Mesenchymal stem cell (in vitro differentiated cells and primary cell): ENCODE data around the gene UNC13A.

Source experiments
- DNase-seq: peaks from one replicate; pipeline ENCODE4 v3.0.0-alpha.2; 2013
- H2AFZ ChIP-seq: one replicate; pipeline ENCODE4 v1.6.1; 2013; ENCODE audit warnings: low read depth, mild to moderate bottlenecking, control low read depth, inconsistent platforms, low read length, moderate library complexity
- H2AK5ac ChIP-seq: 2 replicates; pipeline ENCODE4 v1.6.1; 2013; ENCODE audit warnings: low read length, moderate library complexity, mild to moderate bottlenecking, inconsistent platforms; ENCODE audit not compliant: severe bottlenecking
- H2BK120ac ChIP-seq: one replicate; pipeline ENCODE4 v1.6.1; 2013; ENCODE audit warnings: low read depth, mild to moderate bottlenecking, inconsistent platforms, low read length, moderate library complexity
- H2BK12ac ChIP-seq, 2 experiments: one replicate each; pipeline ENCODE4 v1.6.1; 2013; ENCODE audit warnings: inconsistent platforms in 2 of 2, low read length in 2 of 2, mild to moderate bottlenecking in 2 of 2, moderate library complexity in 2 of 2, control low read depth in 1 of 2
- H2BK15ac ChIP-seq: one replicate; pipeline ENCODE4 v1.6.1; 2013; ENCODE audit warnings: mild to moderate bottlenecking, low read depth, inconsistent platforms; ENCODE audit not compliant: poor library complexity, severe bottlenecking
- H2BK5ac ChIP-seq: 2 replicates; pipeline ENCODE4 v1.6.1; 2013; ENCODE audit warnings: low read depth, mild to moderate bottlenecking, low read length, control low read depth, inconsistent platforms; ENCODE audit not compliant: poor library complexity, severe bottlenecking
- H3K14ac ChIP-seq, 2 experiments: one replicate each; pipeline ENCODE4 v1.6.1; 2013; ENCODE audit warnings: inconsistent platforms in 2 of 2, low read length in 2 of 2, control low read depth in 1 of 2, mild to moderate bottlenecking in 1 of 2, moderate library complexity in 1 of 2
- H3K18ac ChIP-seq, 2 experiments: one replicate each; pipeline ENCODE4 v1.6.1; 2013; ENCODE audit warnings: inconsistent platforms in 2 of 2, low read length in 2 of 2, control low read depth in 1 of 2, low read depth in 1 of 2, mild to moderate bottlenecking in 1 of 2
- H3K23ac ChIP-seq, 2 experiments: one replicate each; pipeline ENCODE4 v1.6.1; 2013; ENCODE audit warnings: inconsistent platforms in 2 of 2, low read length in 2 of 2, mild to moderate bottlenecking in 2 of 2, moderate library complexity in 2 of 2, control low read depth in 1 of 2
- H3K27ac ChIP-seq: 2 replicates; pipeline ENCODE4 v1.5.1; 2013; ENCODE audit warnings: mild to moderate bottlenecking, moderate library complexity, low read length, control low read depth, inconsistent platforms; ENCODE audit not compliant: poor library complexity, severe bottlenecking
- H3K27me3 ChIP-seq, 2 experiments: 2 replicates each; pipeline versions ENCODE4 v1.6.1 to v1.7.0; 2013; ENCODE audit warnings: low read length in 2 of 2, mild to moderate bottlenecking in 2 of 2, moderate library complexity in 2 of 2, control low read depth in 1 of 2, inconsistent platforms in 1 of 2; ENCODE audit not compliant: control insufficient read depth in 1 of 2, insufficient read depth in 1 of 2
- H3K36me3 ChIP-seq, 2 experiments: 2 replicates each; pipeline versions ENCODE4 v1.6.1 to v1.7.0; 2013; ENCODE audit warnings: low read length in 2 of 2, control low read depth in 1 of 2, inconsistent platforms in 1 of 2, low read depth in 1 of 2, mild to moderate bottlenecking in 1 of 2; ENCODE audit not compliant: insufficient read depth in 2 of 2, control insufficient read depth in 1 of 2
- H3K4ac ChIP-seq, 2 experiments: one replicate each; pipeline ENCODE4 v1.6.1; 2013; ENCODE audit warnings: inconsistent platforms in 2 of 2, low read length in 2 of 2, mild to moderate bottlenecking in 2 of 2, moderate library complexity in 2 of 2, control low read depth in 1 of 2, low read depth in 1 of 2
- H3K4me1 ChIP-seq: 2 replicates; pipeline ENCODE4 v1.6.1; 2013; ENCODE audit warnings: low read depth, low read length, control low read depth; ENCODE audit not compliant: control insufficient read depth, insufficient read depth
- H3K4me2 ChIP-seq: 2 replicates; pipeline ENCODE4 v1.6.1; 2013; ENCODE audit warnings: low read length, mild to moderate bottlenecking, inconsistent platforms; ENCODE audit not compliant: poor library complexity, severe bottlenecking
- H3K4me3 ChIP-seq, 2 experiments: 2 replicates each; pipeline versions ENCODE4 v1.5.1 to v1.7.0; 2013; ENCODE audit warnings: low read length in 2 of 2, mild to moderate bottlenecking in 2 of 2, control low read depth in 1 of 2, low read depth in 1 of 2; ENCODE audit not compliant: insufficient read depth in 1 of 2
- H3K79me1 ChIP-seq: replicated peaks from 2 replicates; pipeline ENCODE4 v1.6.1; 2013; ENCODE audit warnings: mild to moderate bottlenecking, control low read depth, low read length, inconsistent platforms; ENCODE audit not compliant: poor library complexity, severe bottlenecking
- H3K9ac ChIP-seq: 2 replicates; pipeline ENCODE4 v1.7.0; 2013; ENCODE audit warnings: mild to moderate bottlenecking, low read length, moderate library complexity
- H3K9me3 ChIP-seq: 2 replicates; pipeline ENCODE4 v1.7.0; 2013; ENCODE audit warnings: mild to moderate bottlenecking, low read length; ENCODE audit not compliant: control insufficient read depth
- H4K8ac ChIP-seq: one replicate; pipeline ENCODE4 v1.6.1; 2013; ENCODE audit warnings: inconsistent platforms, mild to moderate bottlenecking, low read length, moderate library complexity
- H4K91ac ChIP-seq: one replicate; pipeline ENCODE4 v1.6.1; 2013; ENCODE audit warnings: mild to moderate bottlenecking, low read length, inconsistent platforms
- WGBS: methylation state at CpG from one replicate; pipeline ENCODE4 v1.1.7; 2013; ENCODE audit warnings: mixed read lengths; 5-methylcytosine and 5-hydroxymethylcytosine counted together

Gene UNC13A

GRCh38 chr19:17721111-17721628, 33.0 kb upstream of the UNC13A start:
- Histone ChIP-seq H3K27ac (no peak overlapping the region), H2BK12ac (no peak overlapping the region), H3K18ac (no peak overlapping the region), H4K91ac (no peak overlapping the region), H3K4me3 (peak overlapping the region in 1 of 2 experiments; percentile 99), H4K8ac (no peak overlapping the region), H3K36me3 (peaks cover 20 to 43% of the 10 kb centered on the region in 2 experiments), H3K79me1 (peaks cover 42% of the 10 kb centered on the region), H3K14ac (no peak overlapping the region), H3K23ac (no peak overlapping the region), H3K4me1 (peaks cover 24% of the 10 kb centered on the region), H2BK120ac (no peak overlapping the region), H3K4ac (no peak overlapping the region), H2BK5ac (no peak overlapping the region), H3K9ac (peak overlapping the region; percentile 87), H3K9me3 (no peaks in the 10 kb centered on the region), H3K27me3 (no peaks in the 10 kb centered on the region), H2AFZ (no peak overlapping the region), H3K4me2 (no peak overlapping the region), H2BK15ac (no peak overlapping the region), H2AK5ac (no peak overlapping the region)
- no peak for DNase-seq
- WGBS = 88% methylated on average over 11 of the region's 12 CpGs

DNA sequence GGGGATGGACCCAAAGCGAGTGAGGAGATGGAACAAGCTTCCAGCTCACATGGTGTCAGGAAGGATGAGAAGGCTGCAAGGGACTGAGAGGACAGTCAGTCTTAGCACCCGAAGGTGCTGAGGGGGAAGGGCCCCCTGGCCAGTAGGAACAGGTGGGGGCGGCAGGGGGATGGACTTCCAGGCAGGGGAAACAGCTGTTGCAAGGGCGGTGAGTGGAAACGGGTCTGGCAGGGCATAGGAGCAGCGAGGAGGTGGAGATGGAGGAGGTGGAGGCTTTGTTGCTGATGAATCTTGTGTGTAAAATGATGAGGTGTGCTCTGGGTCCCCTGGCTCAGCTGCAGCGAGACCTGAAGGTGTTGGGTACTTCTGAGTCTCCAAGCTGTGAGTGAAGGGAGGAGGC, 32.3 kb upstream of the UNC13A start:
- Histone ChIP-seq H3K4ac (no peak overlapping the region), H2BK5ac (no peak overlapping the region), H3K4me2 (peak overlapping the region; percentile 41), H3K4me1 (peaks cover 24% of the 10 kb centered on the region), H3K9ac (peak overlapping the region; percentile 87), H3K27me3 (no peaks in the 10 kb centered on the region), H3K36me3 (peaks cover 13 to 36% of the 10 kb centered on the region in 2 experiments), H3K79me1 (peaks cover 35% of the 10 kb centered on the region), H3K18ac (no peak overlapping the region), H2BK12ac (no peak overlapping the region), H3K23ac (no peak overlapping the region), H3K4me3 (peak overlapping the region; percentile 72 to 99), H3K14ac (no peak overlapping the region), H2AFZ (no peak overlapping the region), H4K91ac (peak overlapping the region; percentile 6), H2AK5ac (no peak overlapping the region), H3K27ac (no peak overlapping the region), H4K8ac (no peak overlapping the region), H2BK15ac (no peak overlapping the region), H2BK120ac (no peak overlapping the region), H3K9me3 (no peaks in the 10 kb centered on the region)
- 48% methylated on average over 7 of the region's 7 CpGs for WGBS
- DNase-seq = no peak

DNA sequence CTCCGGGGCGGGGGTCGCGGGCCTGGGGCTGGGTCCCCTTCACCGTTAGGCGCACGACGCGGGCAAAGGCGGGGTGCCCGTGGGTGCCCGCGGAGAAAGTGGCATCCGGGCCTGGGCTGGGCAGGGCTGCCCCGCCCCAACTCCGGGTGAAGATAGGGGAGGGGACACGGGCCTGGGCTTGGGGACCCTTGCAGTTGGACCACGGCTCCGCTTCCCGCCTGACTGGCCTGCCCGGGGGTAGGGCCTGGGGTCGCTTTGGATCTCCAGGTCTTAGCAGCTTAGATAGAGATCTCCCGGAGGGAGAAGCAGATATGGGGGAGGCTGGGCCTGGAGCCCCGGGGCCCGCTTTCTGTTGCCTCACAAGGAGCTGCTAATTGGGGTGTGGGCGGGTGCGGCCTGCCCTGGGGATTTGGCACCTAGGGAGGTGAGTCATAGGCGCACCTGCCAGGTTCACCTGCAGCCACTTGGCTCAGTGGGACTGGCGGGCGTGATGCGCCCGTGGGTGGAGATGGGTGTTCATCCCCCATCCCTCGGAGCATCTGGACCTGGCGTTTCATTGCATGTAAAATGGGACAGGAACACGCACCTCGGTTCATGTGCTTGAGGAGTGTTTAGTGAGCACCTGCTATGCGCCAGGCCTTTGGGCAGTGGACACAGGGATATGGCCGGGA, 31.7 kb upstream of the UNC13A start:
- Histone ChIP-seq H2BK120ac (peak overlapping the region; percentile 78), H4K91ac (peak overlapping the region; percentile 40), H3K4me1 (peaks cover 24% of the 10 kb centered on the region), H2AFZ (no peak overlapping the region), H3K27me3 (no peaks in the 10 kb centered on the region), H2BK12ac (peak overlapping the region in 1 of 2 experiments; percentile 37), H3K18ac (peak overlapping the region in 1 of 2 experiments; percentile 54), H3K79me1 (peaks cover 29% of the 10 kb centered on the region), H2BK15ac (peak overlapping the region; percentile 12), H3K27ac (no peak overlapping the region), H4K8ac (peak overlapping the region; percentile 19), H2BK5ac (no peak overlapping the region), H3K23ac (no peak overlapping the region), H3K9me3 (no peaks in the 10 kb centered on the region), H3K4ac (peak overlapping the region; percentile 9 to 69), H2AK5ac (no peak overlapping the region), H3K9ac (peak overlapping the region; percentile 87), H3K4me3 (peak overlapping the region; percentile 72 to 99), H3K14ac (peak overlapping the region in 1 of 2 experiments; percentile 19), H3K36me3 (peaks cover 7 to 30% of the 10 kb centered on the region in 2 experiments), H3K4me2 (peak overlapping the region; percentile 41)
- 17% methylated on average over 24 of the region's 38 CpGs for WGBS
- no peak for DNase-seq

GRCh38 chr19:17718947-17719711, 31.0 kb upstream of the UNC13A start, which contains the start of gene MAP1S:
Gene MAP1S (plus strand): TSS chr19:17719480. CDS start chr19:17719503, 23 bp downstream.
- Histone ChIP-seq H4K8ac (peak within 1 kb of the TSS; percentile 83), H3K4ac (peak within 1 kb of the TSS; percentile 9 to 69), H2AFZ (peak within 1 kb of the TSS; percentile 90), H3K23ac (no peak within 1 kb of the TSS), H4K91ac (peak within 1 kb of the TSS; percentile 40), H3K79me1 (peaks cover 23% of the 10 kb centered on the region), H3K36me3 (peaks cover 0 to 23% of the 10 kb centered on the region in 2 experiments), H2BK15ac (peak within 1 kb of the TSS; percentile 12), H3K4me2 (peak within 1 kb of the TSS; percentile 85), H3K4me1 (peaks cover 24% of the 10 kb centered on the region), H2BK12ac (peak within 1 kb of the TSS in 1 of 2 experiments; percentile 76), H3K27ac (no peak within 1 kb of the TSS), H3K4me3 (peak within 1 kb of the TSS; percentile 72 to 99), H2BK5ac (no peak within 1 kb of the TSS), H3K18ac (peak within 1 kb of the TSS in 1 of 2 experiments; percentile 54), H3K27me3 (no peaks in the 10 kb centered on the region), H3K14ac (peak within 1 kb of the TSS in 1 of 2 experiments; percentile 19), H3K9me3 (no peaks in the 10 kb centered on the region), H2BK120ac (peak within 1 kb of the TSS; percentile 78), H3K9ac (peak within 1 kb of the TSS; percentile 87), H2AK5ac (no peak within 1 kb of the TSS)
- DNase-seq = peak; percentile 65
- 5% methylated on average over 36 of the region's 53 CpGs for WGBS
